ENCODE results near the gene MAP7. TPM values are rescaled to one million over a fixed set of nuclear protein-coding genes. Genes with fewer than 3 reads are reported as not detected.
A peak's percentile ranks its signal among the peaks of the same experiment; 100 is the strongest.

MAP7 gene
- total RNA-seq, 1 donor, result 0.36 TPM

- DNase-seq (ENCODE audit: low read depth), result no peak
- no peak for TF ChIP-seq CTCF (IDR thresholded peaks at IDR 0.05; ENCODE audit: insufficient read depth, low read length)
- no peak overlapping the region for H3K4me3 ChIP-seq (ENCODE audit: low read depth, low read length)
These were observed 225.4 kb downstream of the MAP7 start for GRCh38 chr6:136324686-136325380.

GRCh38 chr6:136323431-136324112 is 226.7 kb downstream of the MAP7 start:
- H3K4me3 ChIP-seq (ENCODE audit: low read depth, low read length), result no peak overlapping the region
- TF ChIP-seq CTCF (IDR thresholded peaks at IDR 0.05; ENCODE audit: insufficient read depth, low read length), result no peak
- peak; percentile 53 for DNase-seq (ENCODE audit: low read depth)

- H3K4me3 ChIP-seq (ENCODE audit: low read depth, low read length), result no peak overlapping the region
- TF ChIP-seq CTCF (IDR thresholded peaks at IDR 0.05; ENCODE audit: insufficient read depth, low read length), result no peak
- DNase-seq (ENCODE audit: low read depth), result no peak
These were observed 230.5 kb downstream of the MAP7 start for GRCh38 chr6:136319732-136320131.

GRCh38 chr6:136318676-136319075 is 231.5 kb downstream of the MAP7 start:
- TF ChIP-seq CTCF (IDR thresholded peaks at IDR 0.05; ENCODE audit: insufficient read depth, low read length), result no peak
- H3K4me3 ChIP-seq (ENCODE audit: low read depth, low read length), result no peak overlapping the region
- peak; percentile 8 for DNase-seq (ENCODE audit: low read depth)

- no peak for TF ChIP-seq CTCF (IDR thresholded peaks at IDR 0.05; ENCODE audit: insufficient read depth, low read length)
- no peak for DNase-seq (ENCODE audit: low read depth)
These were observed 232.3 kb downstream of the MAP7 start for GRCh38 chr6:136317971-136318370.

GRCh38 chr6:136317021-136317694 is 233.1 kb downstream of the MAP7 start:
- no peak overlapping the region for H3K4me3 ChIP-seq (ENCODE audit: low read depth, low read length)
- peak; percentile 91 for TF ChIP-seq CTCF (IDR thresholded peaks at IDR 0.05; ENCODE audit: insufficient read depth, low read length)
- DNase-seq (ENCODE audit: low read depth), result peak; percentile 80

More at GRCh38 chr6:136317971-136318370, 232.3 kb downstream of the MAP7 start:
- H3K4me3 ChIP-seq (ENCODE audit: low read depth, low read length), result no peak overlapping the region

Measured in fibroblast of the aortic adventitia (primary cell).